A204.1 (cell line): ENCODE results near the gene SON.
"Not testable (repeated sequence)": the region's sequence is repeated elsewhere in the genome, so short reads cannot be mapped to it uniquely, and the experiment has no call there.

Experiments
- FAIRE-seq: peaks from 2 replicates; lab custom pipeline; 2012; peaks lifted over from hg19 to GRCh38; lab: Jason Lieb, UNC

SON gene

DNA sequence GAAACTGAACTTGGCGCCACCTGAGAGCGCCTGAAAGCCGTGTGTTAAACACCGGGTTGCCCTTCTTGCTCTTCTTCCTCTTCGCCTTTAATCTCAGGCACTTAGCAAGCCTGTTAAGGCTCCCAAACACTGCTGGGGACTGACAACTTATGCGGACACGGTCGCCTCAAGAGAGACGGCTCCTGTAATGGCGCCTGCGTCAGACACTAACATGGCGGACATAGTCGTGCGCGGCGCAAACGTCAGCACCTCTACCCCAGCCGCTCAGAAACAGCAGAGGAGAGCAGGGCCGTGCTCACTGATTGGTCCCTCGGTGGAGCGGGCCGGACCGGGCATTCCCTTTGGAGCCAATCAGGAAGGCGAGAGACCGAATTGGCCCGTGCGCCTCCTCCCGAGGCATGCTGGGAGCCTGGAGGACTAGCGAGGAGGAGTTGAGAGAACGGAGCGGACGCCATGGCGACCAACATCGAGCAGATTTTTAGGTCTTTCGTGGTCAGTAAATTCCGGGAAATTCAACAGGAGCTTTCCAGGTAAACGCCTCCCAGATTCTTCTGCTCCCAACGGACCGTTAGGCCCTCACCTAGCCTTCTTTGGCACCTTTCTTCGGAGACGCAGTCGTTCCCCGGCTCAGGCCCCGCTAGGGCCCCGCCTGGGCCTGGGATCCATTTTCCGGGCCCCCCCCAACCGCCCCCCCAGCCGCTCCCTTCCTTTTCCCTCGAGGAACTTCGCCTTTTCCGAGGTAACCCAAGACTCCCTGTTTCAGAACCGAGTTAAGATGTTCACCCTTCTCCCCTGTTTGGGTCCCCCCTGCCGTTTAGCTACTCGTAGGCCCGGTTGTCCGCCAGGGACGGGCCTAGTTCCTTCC, at the start of gene SON:
SON (plus strand) TSS at position 399 of the 865 bp plus-strand sequence; CDS start at position 454, 55 bp downstream.
- peak; percentile 95 for FAIRE-seq

DNA sequence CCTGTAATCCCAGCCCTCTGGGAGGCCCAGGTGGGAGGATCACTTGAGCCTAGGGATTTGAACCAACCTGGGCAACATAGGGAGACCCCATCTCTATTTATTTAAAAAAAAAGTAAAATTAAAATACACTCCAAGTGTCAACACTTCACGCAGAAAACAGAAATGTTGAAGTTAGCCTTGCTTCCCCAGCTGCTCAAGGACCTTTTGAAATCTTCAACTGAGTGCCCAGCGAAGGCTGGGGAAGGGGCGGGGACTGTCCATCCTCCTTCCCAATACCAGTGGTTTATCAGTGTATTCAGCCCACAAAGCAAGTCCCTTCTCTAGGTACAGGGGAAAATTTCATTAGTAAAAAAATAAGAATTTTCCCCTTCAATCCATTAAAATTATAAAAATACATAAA, 49.1 kb upstream of the SON start:
- FAIRE-seq, result no peak

- FAIRE-seq, result no peak
Measured at GRCh38 chr21:33495743-33496142, 47.1 kb upstream of the SON start.

DNA sequence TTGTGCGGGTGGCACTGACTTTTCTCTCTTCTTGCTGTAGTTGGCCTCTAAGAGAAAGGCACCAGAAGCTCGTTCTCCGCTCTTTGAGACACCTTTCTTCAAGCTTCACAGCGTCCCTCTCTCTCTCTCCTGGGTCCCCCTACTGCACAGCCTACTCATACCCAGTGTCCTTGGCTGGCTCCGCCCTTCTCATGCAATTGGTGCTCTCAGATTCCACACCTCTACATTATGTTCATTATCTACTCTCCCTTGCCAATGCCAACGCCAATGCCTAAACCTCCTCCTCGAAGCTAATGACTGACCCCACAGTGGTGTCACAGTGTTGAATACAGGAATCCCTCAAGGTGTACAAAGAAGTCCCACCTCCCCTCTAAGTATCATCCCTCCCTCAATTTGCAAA, 46.5 kb upstream of the SON start:
- FAIRE-seq, result no peak

- no peak for FAIRE-seq
Measured at GRCh38 chr21:33505833-33506232, 37.0 kb upstream of the SON start.

DNA sequence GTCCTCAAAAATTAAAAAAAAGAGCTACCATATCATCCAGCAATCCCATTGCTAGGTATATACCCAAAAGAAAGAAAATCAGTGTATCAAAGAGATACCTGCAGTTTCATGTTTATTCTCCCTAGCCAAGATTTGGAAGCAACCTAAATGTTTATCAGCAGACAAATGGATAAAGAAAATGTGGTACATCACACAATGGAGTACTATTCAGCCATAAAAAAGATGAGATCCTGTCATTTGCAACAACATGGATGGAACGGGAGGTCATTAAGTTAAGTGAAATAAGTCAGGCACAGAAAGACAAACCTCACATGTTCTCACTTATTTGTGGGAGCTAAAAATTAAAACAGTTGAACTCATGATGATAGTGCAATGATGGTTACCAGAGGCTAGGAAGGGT, 35.8 kb upstream of the SON start:
- FAIRE-seq, result not testable (repeated sequence)

GRCh38 chr21:33510826-33511225, 32.0 kb upstream of the SON start:
- no peak for FAIRE-seq

- FAIRE-seq, result no peak
Measured at GRCh38 chr21:33511639-33512038, 31.2 kb upstream of the SON start.

GRCh38 chr21:33512481-33512880, 30.4 kb upstream of the SON start:
- no peak for FAIRE-seq

GRCh38 chr21:33514229-33514628, 28.6 kb upstream of the SON start:
- no peak for FAIRE-seq

GRCh38 chr21:33518899-33519298, 23.9 kb upstream of the SON start:
- no peak for FAIRE-seq

DNA sequence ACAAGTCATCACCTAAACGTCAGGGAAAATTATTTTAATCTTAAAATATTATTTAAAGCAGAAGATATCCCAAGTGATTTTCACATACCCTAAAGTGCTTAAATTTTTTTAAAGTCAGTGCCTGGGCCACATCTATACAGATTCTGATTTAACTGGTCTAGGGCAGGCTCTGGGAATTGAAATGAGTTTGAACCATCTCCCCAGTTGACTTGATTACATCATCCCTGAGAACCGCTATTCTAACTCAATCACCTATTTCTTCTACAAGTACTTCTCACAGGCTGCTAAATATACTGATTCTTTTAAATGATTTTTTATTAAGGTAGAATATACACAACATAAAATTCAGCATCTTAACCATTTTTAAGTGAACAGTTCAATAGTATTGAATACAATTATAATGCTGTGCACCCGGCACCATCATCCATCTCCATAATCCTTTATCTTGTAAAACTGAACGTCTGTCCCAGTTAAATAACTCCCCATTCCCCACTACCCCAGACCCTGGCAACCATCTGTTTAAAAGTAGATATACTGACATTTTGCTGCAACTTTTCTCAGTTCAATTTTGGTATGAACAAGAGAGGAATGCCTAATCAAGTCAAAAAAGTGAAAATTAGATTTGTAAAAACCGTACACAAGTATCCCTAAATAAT, 20.4 kb upstream of the SON start:
- no peak for FAIRE-seq

- no peak for FAIRE-seq
Measured at GRCh38 chr21:33522953-33523349, 19.9 kb upstream of the SON start.

DNA sequence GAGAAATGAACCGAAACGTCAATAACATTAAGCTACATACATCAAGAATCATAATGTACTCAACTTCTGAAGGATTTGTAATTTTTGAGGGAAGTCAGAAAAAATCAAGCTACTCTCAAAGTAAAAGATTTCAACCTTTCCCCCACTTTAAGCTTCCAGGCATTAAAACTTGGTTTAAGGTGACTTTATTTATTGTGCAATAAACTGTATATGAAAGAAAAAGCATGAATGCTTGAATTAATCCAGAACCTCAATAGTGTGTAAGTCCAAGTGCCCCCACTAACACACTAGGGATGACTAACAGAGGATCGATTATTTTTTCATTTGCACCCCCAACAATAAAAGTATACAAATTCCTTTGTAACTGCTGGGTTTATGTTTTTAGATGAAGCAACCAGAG, 11.8 kb upstream of the SON start:
- no peak for FAIRE-seq

GRCh38 chr21:33537212-33537611, 5.6 kb upstream of the SON start:
- no peak for FAIRE-seq

- no peak for FAIRE-seq
Measured at GRCh38 chr21:33539616-33540015, 3.2 kb upstream of the SON start.

- FAIRE-seq, result no peak
Measured at GRCh38 chr21:33540711-33541104, 2.1 kb upstream of the SON start.

DNA sequence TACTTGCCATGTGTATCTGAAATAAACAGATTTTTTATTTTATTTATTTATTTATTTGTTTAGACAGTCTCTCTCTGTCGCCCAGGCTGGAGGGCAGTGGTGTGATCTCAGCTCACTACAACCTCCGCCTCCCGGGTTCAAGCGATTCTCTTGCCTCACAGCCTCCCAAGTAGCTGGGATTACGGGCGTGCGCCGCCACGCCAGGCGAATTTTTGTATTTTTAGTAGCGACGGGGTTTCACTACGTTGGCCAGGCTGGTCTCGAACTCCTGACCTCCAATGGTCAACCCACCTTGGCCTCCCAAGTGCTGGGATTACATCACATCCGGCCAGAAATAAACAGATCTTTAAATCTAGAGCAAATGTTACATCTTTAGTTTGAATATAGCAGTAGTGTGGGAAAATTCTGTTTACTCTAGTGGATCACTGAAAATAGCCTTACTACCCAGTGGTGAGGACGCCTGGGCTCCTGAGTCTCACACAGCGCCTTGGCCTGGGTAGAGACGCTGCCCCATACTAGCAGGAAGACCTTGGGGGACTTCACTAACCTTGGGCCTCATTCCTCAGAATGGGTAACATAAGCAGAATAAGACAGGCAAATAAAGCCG, 1.6 kb upstream of the SON start:
- FAIRE-seq, result no peak

- no peak for FAIRE-seq
Measured at GRCh38 chr21:33541756-33542639, 840 bp upstream of the SON start, which contains the start of gene GART. TSS of gene GART (minus strand) at chr21:33542117. CDS start at chr21:33539315, 2,802 bp downstream.

- FAIRE-seq, result no peak
Measured at GRCh38 chr21:33543505-33544129, 779 bp downstream of the SON start.

DNA sequence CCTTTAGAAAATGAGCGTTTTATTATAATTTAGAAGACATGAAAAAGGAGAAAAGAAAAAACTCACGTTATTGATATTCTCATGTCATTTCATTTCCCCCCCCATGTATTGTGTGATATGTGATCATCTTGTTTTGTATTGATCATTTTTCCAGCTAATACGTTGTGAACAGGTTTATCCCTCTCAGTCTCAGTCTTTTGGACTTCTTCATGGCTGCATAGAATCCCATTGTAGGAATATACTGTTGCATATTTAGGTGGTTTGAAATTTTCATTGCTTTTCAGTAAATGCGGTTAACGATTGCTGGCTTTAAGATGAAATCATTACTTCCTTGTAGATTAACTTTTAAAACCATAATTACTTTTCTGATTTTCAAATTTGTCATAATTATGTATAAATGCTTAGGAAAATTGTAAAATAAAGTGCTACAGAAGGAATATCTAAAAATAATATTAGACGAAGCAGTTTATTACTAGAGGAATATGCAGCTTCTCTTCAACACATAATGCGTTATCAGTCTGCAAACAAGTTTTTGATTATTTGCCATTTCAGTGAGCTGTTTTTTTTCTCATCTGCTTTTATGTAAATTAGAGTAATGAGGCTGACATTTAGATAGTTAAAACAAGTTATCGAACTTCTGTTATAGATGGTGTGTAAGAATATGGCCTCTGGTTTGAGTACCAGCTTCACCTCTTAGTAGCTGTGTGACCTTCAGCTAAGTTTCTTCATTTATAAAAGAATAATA, 1.8 kb downstream of the SON start:
- no peak for FAIRE-seq
